Measurements from ENCODE around the gene AARS1.
"Not testable (repeated sequence)": the region's sequence is repeated elsewhere in the genome, so short reads cannot be mapped to it uniquely, and the experiment has no call there.

Gene AARS1

DNA sequence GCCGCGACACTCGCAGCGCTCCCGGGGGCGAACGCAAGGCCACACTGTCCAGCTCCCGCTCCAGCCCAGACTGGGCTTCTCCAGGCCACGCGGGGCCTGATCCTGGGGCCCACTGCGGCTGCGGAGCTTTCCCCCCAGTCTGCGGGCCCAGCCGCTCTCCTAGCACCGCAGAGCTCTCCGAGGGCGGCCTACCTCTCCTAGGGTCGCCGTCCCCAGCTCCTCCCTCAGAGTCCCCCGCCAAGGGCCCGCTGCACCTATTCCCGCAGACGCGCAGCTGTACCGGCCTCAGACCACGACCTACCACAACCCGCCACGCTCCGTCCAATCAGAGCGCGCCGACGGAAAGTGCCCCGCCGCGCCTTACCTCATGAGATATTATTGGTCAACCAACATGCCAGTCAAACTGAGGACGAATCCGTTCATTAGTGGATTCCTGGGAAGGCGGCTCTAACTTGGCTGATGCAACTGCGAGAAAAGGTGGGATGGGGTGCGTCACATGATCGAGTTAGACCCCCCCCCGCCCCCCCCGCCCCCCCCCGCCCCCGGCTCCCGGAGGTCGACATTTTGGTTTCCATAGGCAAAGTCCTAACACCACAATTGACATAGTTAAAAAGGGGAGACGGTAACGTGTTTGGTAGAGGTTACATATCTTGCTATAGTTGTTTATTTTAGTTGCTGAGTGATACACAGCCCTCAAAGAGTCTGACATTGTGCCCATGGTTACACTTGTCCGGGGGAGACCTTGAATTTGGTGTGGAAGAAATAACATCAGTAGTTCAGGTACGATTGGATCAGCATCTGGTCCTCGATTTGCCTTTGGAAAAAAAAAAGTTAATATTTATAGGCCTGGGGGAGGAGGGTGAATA lies at the start of gene AARS1:
Gene AARS1, minus strand, starts transcription at position 278 of the 866 bp plus-strand sequence. CDS start 6,743 bp downstream, outside the sequence.
- H3K4me3 ChIP-seq (ENCODE audit: low read length): peak within 1 kb of the TSS; percentile 80
- no peaks in the 10 kb centered on the region for H3K9me3 ChIP-seq (ENCODE audit: control insufficient read depth, low read length)
- peak within 1 kb of the TSS; percentile 83 for H3K9ac ChIP-seq (ENCODE audit: low read length)
- H3K36me3 ChIP-seq (ENCODE audit: control insufficient read depth, insufficient read depth, low read length): no peaks in the 10 kb centered on the region
- H3K27me3 ChIP-seq (ENCODE audit: control insufficient read depth, insufficient read depth, low read length): no peaks in the 10 kb centered on the region
- H3K4me1 ChIP-seq (ENCODE audit: control insufficient read depth, insufficient read depth, low read length): peaks cover 10% of the 10 kb centered on the region

DNA sequence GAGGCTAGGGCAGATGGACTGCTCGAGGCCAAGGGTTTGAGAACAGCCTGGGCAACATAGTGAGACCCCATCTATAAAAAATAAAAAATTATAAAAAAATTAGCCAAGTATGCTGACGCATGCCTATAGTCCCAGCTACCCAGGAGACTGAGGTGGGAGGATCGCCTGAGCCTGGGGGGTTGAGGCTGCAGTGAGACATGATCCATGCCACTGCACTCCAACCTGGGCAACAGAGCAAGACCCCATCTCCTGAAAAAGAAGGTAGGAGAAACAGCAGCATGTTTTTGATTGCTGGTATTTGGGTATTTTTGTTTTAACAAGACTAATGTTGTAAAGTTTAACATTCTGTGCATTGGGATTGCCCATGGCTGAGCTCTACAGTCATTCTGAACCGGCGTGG lies 48.5 kb upstream of the AARS1 start:
- Histone ChIP-seq H3K4me1 (ENCODE audit: control insufficient read depth, insufficient read depth, low read length) (no peaks in the 10 kb centered on the region), H3K27me3 (ENCODE audit: control insufficient read depth, insufficient read depth, low read length) (no peaks in the 10 kb centered on the region), H3K4me3 (ENCODE audit: low read length) (no peak overlapping the region), H3K9me3 (ENCODE audit: control insufficient read depth, low read length) (no peaks in the 10 kb centered on the region), H3K9ac (ENCODE audit: low read length) (no peak overlapping the region), H3K36me3 (ENCODE audit: control insufficient read depth, insufficient read depth, low read length) (no peaks in the 10 kb centered on the region)

DNA sequence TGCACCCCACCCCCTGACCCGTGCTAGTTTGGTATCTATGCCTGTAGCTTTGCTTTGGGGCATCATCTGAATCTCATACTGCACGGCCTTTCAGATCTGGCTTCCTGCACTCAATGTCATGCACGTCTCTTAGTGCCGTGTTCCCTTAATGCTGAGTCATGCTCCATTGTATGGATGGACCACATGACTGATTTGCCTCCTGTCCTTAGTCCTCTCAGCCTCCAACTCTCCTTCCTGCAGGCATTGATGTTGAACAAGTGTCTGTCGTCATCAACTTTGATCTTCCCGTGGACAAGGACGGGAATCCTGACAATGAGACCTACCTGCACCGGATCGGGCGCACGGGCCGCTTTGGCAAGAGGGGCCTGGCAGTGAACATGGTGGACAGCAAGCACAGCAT lies 43.4 kb upstream of the AARS1 start:
- H3K9me3 ChIP-seq (ENCODE audit: control insufficient read depth, low read length); H3K9ac ChIP-seq (ENCODE audit: low read length); H3K36me3 ChIP-seq (ENCODE audit: control insufficient read depth, insufficient read depth, low read length); H3K27me3 ChIP-seq (ENCODE audit: control insufficient read depth, insufficient read depth, low read length); H3K4me1 ChIP-seq (ENCODE audit: control insufficient read depth, insufficient read depth, low read length); H3K4me3 ChIP-seq (ENCODE audit: low read length): not testable (repeated sequence)

GRCh38 chr16:70331588-70332358 lies 42.5 kb upstream of the AARS1 start:
- H3K4me1 ChIP-seq (ENCODE audit: control insufficient read depth, insufficient read depth, low read length): no peaks in the 10 kb centered on the region
- H3K9me3 ChIP-seq (ENCODE audit: control insufficient read depth, low read length): no peaks in the 10 kb centered on the region
- no peak overlapping the region for H3K4me3 ChIP-seq (ENCODE audit: low read length)
- H3K9ac ChIP-seq (ENCODE audit: low read length): no peak overlapping the region
- H3K36me3 ChIP-seq (ENCODE audit: control insufficient read depth, insufficient read depth, low read length): no peaks in the 10 kb centered on the region
- no peaks in the 10 kb centered on the region for H3K27me3 ChIP-seq (ENCODE audit: control insufficient read depth, insufficient read depth, low read length)

GRCh38 chr16:70331091-70331490 lies 41.8 kb upstream of the AARS1 start:
- Histone ChIP-seq H3K4me1 (ENCODE audit: control insufficient read depth, insufficient read depth, low read length) (no peaks in the 10 kb centered on the region), H3K9ac (ENCODE audit: low read length) (no peak overlapping the region), H3K4me3 (ENCODE audit: low read length) (no peak overlapping the region), H3K9me3 (ENCODE audit: control insufficient read depth, low read length) (no peaks in the 10 kb centered on the region), H3K36me3 (ENCODE audit: control insufficient read depth, insufficient read depth, low read length) (no peaks in the 10 kb centered on the region), H3K27me3 (ENCODE audit: control insufficient read depth, insufficient read depth, low read length) (no peaks in the 10 kb centered on the region)

GRCh38 chr16:70324998-70325747 lies 35.9 kb upstream of the AARS1 start:
- Histone ChIP-seq H3K4me1 (ENCODE audit: control insufficient read depth, insufficient read depth, low read length) (no peaks in the 10 kb centered on the region), H3K27me3 (ENCODE audit: control insufficient read depth, insufficient read depth, low read length) (no peaks in the 10 kb centered on the region), H3K4me3 (ENCODE audit: low read length) (no peak overlapping the region), H3K9me3 (ENCODE audit: control insufficient read depth, low read length) (no peaks in the 10 kb centered on the region), H3K36me3 (ENCODE audit: control insufficient read depth, insufficient read depth, low read length) (no peaks in the 10 kb centered on the region), H3K9ac (ENCODE audit: low read length) (no peak overlapping the region)

DNA sequence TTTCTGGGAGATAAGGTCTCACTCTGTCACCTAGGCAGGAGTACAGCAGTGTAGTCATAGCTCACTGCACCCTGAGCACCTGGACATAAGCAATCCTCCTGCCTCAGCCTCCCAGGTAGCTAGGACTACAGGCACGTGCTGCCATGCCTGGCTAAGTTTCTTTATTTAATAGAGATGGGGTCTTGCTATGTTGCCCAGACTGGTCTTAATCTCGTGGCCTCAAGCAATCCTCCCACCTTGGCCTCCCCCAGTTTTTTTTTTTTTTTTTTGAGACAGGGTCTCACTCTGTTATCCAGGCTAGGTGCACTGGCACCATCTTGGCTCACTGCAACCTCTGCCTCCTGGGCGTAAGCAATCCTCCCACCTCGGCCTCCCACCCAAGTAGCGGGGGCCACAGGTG lies 30.8 kb upstream of the AARS1 start:
- Histone ChIP-seq H3K9me3 (ENCODE audit: control insufficient read depth, low read length) (no peaks in the 10 kb centered on the region), H3K4me3 (ENCODE audit: low read length) (no peak overlapping the region), H3K27me3 (ENCODE audit: control insufficient read depth, insufficient read depth, low read length) (no peaks in the 10 kb centered on the region), H3K9ac (ENCODE audit: low read length) (no peak overlapping the region), H3K36me3 (ENCODE audit: control insufficient read depth, insufficient read depth, low read length) (peaks cover 5% of the 10 kb centered on the region), H3K4me1 (ENCODE audit: control insufficient read depth, insufficient read depth, low read length) (no peaks in the 10 kb centered on the region)

DNA sequence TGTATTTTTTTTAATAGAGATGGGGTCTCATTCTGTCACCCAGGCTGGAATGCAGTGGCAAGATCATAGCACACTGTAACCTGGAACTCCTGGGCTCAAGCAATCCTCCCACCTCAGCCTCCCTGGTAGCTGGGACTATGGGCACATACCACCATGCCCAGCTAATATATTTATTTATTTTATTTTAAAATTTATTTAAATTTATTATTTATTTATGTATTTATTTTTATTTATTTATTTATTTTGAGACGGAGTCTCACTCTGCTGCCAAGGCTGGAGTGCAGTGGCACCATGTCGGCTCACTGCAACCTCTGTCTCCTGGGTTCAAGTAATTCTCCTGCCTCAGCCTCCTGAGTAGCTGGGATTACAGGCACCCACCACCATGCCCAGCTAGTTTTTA lies 18.4 kb upstream of the AARS1 start:
- not testable (repeated sequence) for H3K4me1 ChIP-seq (ENCODE audit: control insufficient read depth, insufficient read depth, low read length); H3K36me3 ChIP-seq (ENCODE audit: control insufficient read depth, insufficient read depth, low read length); H3K9me3 ChIP-seq (ENCODE audit: control insufficient read depth, low read length); H3K27me3 ChIP-seq (ENCODE audit: control insufficient read depth, insufficient read depth, low read length); H3K4me3 ChIP-seq (ENCODE audit: low read length); H3K9ac ChIP-seq (ENCODE audit: low read length)

DNA sequence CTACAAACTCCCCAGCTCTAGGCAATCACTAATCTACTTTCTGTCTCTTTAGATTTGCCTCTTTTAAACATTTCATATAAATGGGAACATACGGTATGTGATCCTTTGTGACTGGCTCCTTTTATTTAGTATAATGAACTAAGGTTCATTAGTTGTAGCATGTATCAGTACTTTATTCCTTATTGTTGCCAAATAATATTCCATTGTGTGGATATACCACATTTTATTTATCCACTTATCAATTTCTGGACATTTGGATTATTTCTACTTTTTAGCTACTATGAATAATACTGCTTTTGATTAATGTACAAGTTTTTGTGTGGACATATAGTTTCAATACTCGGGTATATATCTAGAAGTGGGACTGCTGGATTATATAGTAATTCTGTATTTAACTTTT lies 17.6 kb upstream of the AARS1 start:
- H3K36me3 ChIP-seq (ENCODE audit: control insufficient read depth, insufficient read depth, low read length): no peaks in the 10 kb centered on the region
- H3K4me3 ChIP-seq (ENCODE audit: low read length): no peak overlapping the region
- H3K4me1 ChIP-seq (ENCODE audit: control insufficient read depth, insufficient read depth, low read length): no peaks in the 10 kb centered on the region
- no peaks in the 10 kb centered on the region for H3K27me3 ChIP-seq (ENCODE audit: control insufficient read depth, insufficient read depth, low read length)
- H3K9me3 ChIP-seq (ENCODE audit: control insufficient read depth, low read length): no peaks in the 10 kb centered on the region
- no peak overlapping the region for H3K9ac ChIP-seq (ENCODE audit: low read length)

GRCh38 chr16:70304892-70305448 lies 15.7 kb upstream of the AARS1 start:
- no peak overlapping the region for H3K9ac ChIP-seq (ENCODE audit: low read length)
- no peaks in the 10 kb centered on the region for H3K27me3 ChIP-seq (ENCODE audit: control insufficient read depth, insufficient read depth, low read length)
- no peaks in the 10 kb centered on the region for H3K36me3 ChIP-seq (ENCODE audit: control insufficient read depth, insufficient read depth, low read length)
- peaks cover 2% of the 10 kb centered on the region for H3K4me1 ChIP-seq (ENCODE audit: control insufficient read depth, insufficient read depth, low read length)
- no peaks in the 10 kb centered on the region for H3K9me3 ChIP-seq (ENCODE audit: control insufficient read depth, low read length)
- H3K4me3 ChIP-seq (ENCODE audit: low read length): no peak overlapping the region

DNA sequence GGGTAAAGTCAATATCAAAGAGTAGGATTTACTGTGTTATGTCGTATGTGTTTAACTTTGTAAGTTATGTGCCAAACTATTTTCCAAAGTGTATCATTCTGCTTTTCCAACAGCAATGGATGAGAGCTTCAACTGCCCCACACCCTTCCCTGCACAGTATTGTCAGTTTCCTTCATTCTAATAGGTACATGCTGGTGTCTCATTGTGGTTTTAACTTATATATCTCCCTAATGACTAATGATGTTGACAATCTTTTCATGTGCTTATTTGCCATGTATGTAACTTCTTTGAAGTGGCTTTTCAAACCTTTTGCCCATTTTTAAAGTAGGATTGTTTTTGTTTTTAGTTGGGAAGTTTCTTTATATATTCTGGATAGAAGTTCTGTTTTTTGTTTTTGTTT lies 13.4 kb upstream of the AARS1 start:
- H3K9ac ChIP-seq (ENCODE audit: low read length): no peak overlapping the region
- no peaks in the 10 kb centered on the region for H3K9me3 ChIP-seq (ENCODE audit: control insufficient read depth, low read length)
- no peak overlapping the region for H3K4me3 ChIP-seq (ENCODE audit: low read length)
- H3K36me3 ChIP-seq (ENCODE audit: control insufficient read depth, insufficient read depth, low read length): no peaks in the 10 kb centered on the region
- peaks cover 11% of the 10 kb centered on the region for H3K4me1 ChIP-seq (ENCODE audit: control insufficient read depth, insufficient read depth, low read length)
- no peaks in the 10 kb centered on the region for H3K27me3 ChIP-seq (ENCODE audit: control insufficient read depth, insufficient read depth, low read length)
